Astrocyte (in vitro differentiated cells and primary cell): ENCODE results near the gene DSTN. TPM values are rescaled to one million over a fixed set of nuclear protein-coding genes. Genes with fewer than 3 reads are reported as not detected.
A peak's percentile ranks its signal among the peaks of the same experiment; 100 is the strongest.

ENCODE experiments used
- DNase-seq: peaks from one replicate; pipeline ENCODE4 v3.0.0-alpha.2; 2010; ENCODE audit warnings: low read depth
- FAIRE-seq: peaks from 2 replicates; lab custom pipeline; 2011; peaks lifted over from hg19 to GRCh38; lab: Jason Lieb, UNC
- H2AFZ ChIP-seq: 2 replicates; pipeline ENCODE4 v1.6.0; 2012; ENCODE audit warnings: low read depth, low read length, inconsistent platforms
- H3K27ac ChIP-seq: 2 replicates; pipeline ENCODE4 v1.5.1; 2011; ENCODE audit warnings: low read depth, low read length, inconsistent platforms
- H3K27me3 ChIP-seq: 2 replicates; pipeline ENCODE4 v1.6.0; 2011; ENCODE audit warnings: low read length, inconsistent platforms; ENCODE audit not compliant: insufficient read depth
- H3K36me3 ChIP-seq: 2 replicates; pipeline ENCODE4 v1.5.1; 2011; ENCODE audit warnings: low read length, inconsistent platforms; ENCODE audit not compliant: insufficient read depth
- H3K4me1 ChIP-seq: 2 replicates; pipeline ENCODE4 v1.5.1; 2011; ENCODE audit warnings: low read length, inconsistent platforms; ENCODE audit not compliant: insufficient read depth
- H3K4me2 ChIP-seq: 2 replicates; pipeline ENCODE4 v1.6.0; 2012; ENCODE audit warnings: low read length, inconsistent platforms
- H3K4me3 ChIP-seq: 2 replicates; pipeline ENCODE4 v1.5.1; 2011; ENCODE audit warnings: low read depth, mild to moderate bottlenecking, low read length, inconsistent platforms; ENCODE audit not compliant: insufficient read depth
- H3K79me2 ChIP-seq: 2 replicates; pipeline ENCODE4 v1.6.0; 2012; ENCODE audit warnings: mild to moderate bottlenecking, low read length, inconsistent platforms; ENCODE audit not compliant: insufficient read depth
- H3K9ac ChIP-seq: 2 replicates; pipeline ENCODE4 v1.6.0; 2012; ENCODE audit warnings: mild to moderate bottlenecking, low read length, inconsistent platforms
- H3K9me3 ChIP-seq: 2 replicates; pipeline ENCODE4 v1.5.1; 2012; ENCODE audit warnings: low read depth, mild to moderate bottlenecking, low read length, inconsistent platforms; ENCODE audit not compliant: insufficient read depth
- H4K20me1 ChIP-seq: 2 replicates; pipeline ENCODE4 v1.6.0; 2012; ENCODE audit warnings: low read length, inconsistent platforms; ENCODE audit not compliant: insufficient read depth
- H3K27ac Mint-ChIP-seq: one replicate; pipeline ENCODE4 v1.8.0; 2021; ENCODE audit warnings: mild to moderate bottlenecking, mixed read lengths; ENCODE audit not compliant: unreplicated experiment
- H3K27me3 Mint-ChIP-seq: one replicate; pipeline ENCODE4 v1.8.0; 2021; ENCODE audit warnings: low read depth, mixed read lengths; ENCODE audit not compliant: unreplicated experiment
- H3K36me3 Mint-ChIP-seq: one replicate; pipeline ENCODE4 v1.8.0; 2021; ENCODE audit warnings: low read depth, mixed read lengths; ENCODE audit not compliant: unreplicated experiment
- H3K4me1 Mint-ChIP-seq: one replicate; pipeline ENCODE4 v1.8.0; 2021; ENCODE audit warnings: low read depth, mixed read lengths; ENCODE audit not compliant: unreplicated experiment
- H3K4me3 Mint-ChIP-seq: one replicate; pipeline ENCODE4 v1.8.0; 2021; ENCODE audit warnings: mild to moderate bottlenecking, moderate library complexity, mixed read lengths; ENCODE audit not compliant: unreplicated experiment
- H3K9me3 Mint-ChIP-seq: one replicate; pipeline ENCODE4 v1.8.0; 2021; ENCODE audit warnings: mild to moderate bottlenecking, mixed read lengths; ENCODE audit not compliant: unreplicated experiment
- CTCF ChIP-seq: IDR thresholded peaks from 2 replicates; pipeline ENCODE4 v1.5.1; 2011; ENCODE audit warnings: low read depth, mild to moderate bottlenecking, inconsistent platforms, low read length, moderate library complexity; ENCODE audit not compliant: insufficient read depth
- EZH2 ChIP-seq: IDR thresholded peaks from 2 replicates; pipeline ENCODE4 v1.6.1; 2012; ENCODE audit warnings: mild to moderate bottlenecking, low read length, inconsistent platforms; ENCODE audit not compliant: insufficient read depth
- total RNA-seq: library from RNA; stranded (reverse); gene quantifications from 2 replicates; pipeline ENCODE4 v1.2.1, GENCODE V29; 2021

The DSTN gene
- total RNA-seq, 1 donor from 2014 or later = 552 TPM

- no peak overlapping the region for H3K9ac ChIP-seq
- no peak for FAIRE-seq
- DNase-seq = no peak
- peaks cover 8% of the 10 kb centered on the region for H3K36me3 Mint-ChIP-seq
- H3K27ac ChIP-seq = no peak overlapping the region
- H2AFZ ChIP-seq = no peak overlapping the region
- peaks cover 3% of the 10 kb centered on the region for H3K79me2 ChIP-seq
- H3K36me3 ChIP-seq = peaks cover 47% of the 10 kb centered on the region
- no peak overlapping the region for H3K4me3 ChIP-seq
- H3K4me1 ChIP-seq = peaks cover 4% of the 10 kb centered on the region
- no peaks in the 10 kb centered on the region for H3K4me1 Mint-ChIP-seq
- H3K27ac Mint-ChIP-seq = peak overlapping the region; percentile 78
- H4K20me1 ChIP-seq = peaks cover 98% of the 10 kb centered on the region
- H3K27me3 ChIP-seq = no peaks in the 10 kb centered on the region
- H3K9me3 ChIP-seq = no peaks in the 10 kb centered on the region
- no peak overlapping the region for H3K4me3 Mint-ChIP-seq
- TF ChIP-seq EZH2 (no peak), CTCF (no peak)
- H3K9me3 Mint-ChIP-seq = no peaks in the 10 kb centered on the region
- H3K4me2 ChIP-seq = no peak overlapping the region
- H3K27me3 Mint-ChIP-seq = no peaks in the 10 kb centered on the region
These were observed 48.2 kb downstream of the DSTN start for GRCh38 chr20:17617868-17618672.

- no peaks in the 10 kb centered on the region for H3K4me1 Mint-ChIP-seq
- DNase-seq (no peak), FAIRE-seq (no peak)
- Histone ChIP-seq H3K4me3 (no peak overlapping the region), H3K4me1 (no peaks in the 10 kb centered on the region), H3K27ac (no peak overlapping the region), H3K4me2 (no peak overlapping the region), H2AFZ (no peak overlapping the region), H3K79me2 (peaks cover 3% of the 10 kb centered on the region), H3K36me3 (peaks cover 50% of the 10 kb centered on the region), H3K27me3 (no peaks in the 10 kb centered on the region), H4K20me1 (peaks cover 98% of the 10 kb centered on the region), H3K9me3 (no peaks in the 10 kb centered on the region), H3K9ac (no peak overlapping the region)
- H3K27me3 Mint-ChIP-seq = no peaks in the 10 kb centered on the region
- no peak for TF ChIP-seq EZH2
- no peak for TF ChIP-seq CTCF
- peaks cover 8% of the 10 kb centered on the region for H3K36me3 Mint-ChIP-seq
- H3K9me3 Mint-ChIP-seq = no peaks in the 10 kb centered on the region
- no peak overlapping the region for H3K4me3 Mint-ChIP-seq
- H3K27ac Mint-ChIP-seq = peak overlapping the region; percentile 78
These were observed 48.8 kb downstream of the DSTN start for GRCh38 chr20:17618673-17619013.
